HFF-Myc (cell line): ENCODE results near the gene RENBP.

Experiments used
- DNase-seq: peaks from one replicate; pipeline ENCODE4 v3.0.0-alpha.2; 2011; ENCODE audit warnings: low read depth; ENCODE audit errors: extremely low read depth
- H3K4me3 ChIP-seq: replicated peaks from 2 replicates; pipeline ENCODE4 v1.5.1; 2011; ENCODE audit warnings: low read depth, mild to moderate bottlenecking, control low read depth, low read length
- TF ChIP-seq, protein P1 (sequence below): IDR thresholded peaks from 2 replicates; pipeline ENCODE4 v1.5.1; 2012; ENCODE audit warnings: mild to moderate bottlenecking, low read depth, low read length, control low read depth; ENCODE audit errors: missing control alignments

The RENBP gene

GRCh38 chrX:153910446-153910845, 34.0 kb downstream of the RENBP start:
- TF ChIP-seq, protein P1, sequence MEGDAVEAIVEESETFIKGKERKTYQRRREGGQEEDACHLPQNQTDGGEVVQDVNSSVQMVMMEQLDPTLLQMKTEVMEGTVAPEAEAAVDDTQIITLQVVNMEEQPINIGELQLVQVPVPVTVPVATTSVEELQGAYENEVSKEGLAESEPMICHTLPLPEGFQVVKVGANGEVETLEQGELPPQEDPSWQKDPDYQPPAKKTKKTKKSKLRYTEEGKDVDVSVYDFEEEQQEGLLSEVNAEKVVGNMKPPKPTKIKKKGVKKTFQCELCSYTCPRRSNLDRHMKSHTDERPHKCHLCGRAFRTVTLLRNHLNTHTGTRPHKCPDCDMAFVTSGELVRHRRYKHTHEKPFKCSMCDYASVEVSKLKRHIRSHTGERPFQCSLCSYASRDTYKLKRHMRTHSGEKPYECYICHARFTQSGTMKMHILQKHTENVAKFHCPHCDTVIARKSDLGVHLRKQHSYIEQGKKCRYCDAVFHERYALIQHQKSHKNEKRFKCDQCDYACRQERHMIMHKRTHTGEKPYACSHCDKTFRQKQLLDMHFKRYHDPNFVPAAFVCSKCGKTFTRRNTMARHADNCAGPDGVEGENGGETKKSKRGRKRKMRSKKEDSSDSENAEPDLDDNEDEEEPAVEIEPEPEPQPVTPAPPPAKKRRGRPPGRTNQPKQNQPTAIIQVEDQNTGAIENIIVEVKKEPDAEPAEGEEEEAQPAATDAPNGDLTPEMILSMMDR, result no peak
- no peak for DNase-seq
- H3K4me3 ChIP-seq, result no peak overlapping the region

DNA sequence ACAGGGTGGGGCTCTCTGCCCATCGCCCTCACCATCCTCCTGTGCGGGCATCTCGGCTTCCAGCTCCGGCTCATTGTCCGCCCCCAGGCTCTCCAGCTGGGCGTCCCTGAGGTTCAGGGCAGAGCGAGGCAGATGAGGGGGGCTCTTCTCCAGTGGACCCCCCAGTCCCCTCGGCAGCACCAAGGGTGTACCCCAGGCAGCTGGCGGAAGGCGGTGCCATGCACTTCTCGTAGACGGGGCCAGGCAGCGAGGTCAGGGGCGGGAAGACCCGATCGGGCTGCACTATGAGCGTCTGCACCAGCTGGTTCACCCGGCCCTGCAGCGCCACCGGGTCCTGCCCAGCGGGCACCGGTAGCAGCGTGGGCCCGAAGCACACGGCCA, 34.5 kb downstream of the RENBP start:
- TF ChIP-seq, protein P1, result no peak
- DNase-seq, result no peak
- no peak overlapping the region for H3K4me3 ChIP-seq

- no peak overlapping the region for H3K4me3 ChIP-seq
- TF ChIP-seq, protein P1, result no peak
- DNase-seq, result no peak
These were observed 35.1 kb downstream of the RENBP start for GRCh38 chrX:153909024-153909979.

GRCh38 chrX:153908219-153908860, 36.1 kb downstream of the RENBP start:
- no peak for DNase-seq
- TF ChIP-seq, protein P1, result no peak
- H3K4me3 ChIP-seq, result no peak overlapping the region

- DNase-seq, result no peak
- H3K4me3 ChIP-seq, result no peak overlapping the region
- TF ChIP-seq, protein P1, result no peak
These were observed 37.0 kb downstream of the RENBP start for GRCh38 chrX:153907456-153907855.

GRCh38 chrX:153906126-153906917, 38.1 kb downstream of the RENBP start:
- H3K4me3 ChIP-seq, result no peak overlapping the region
- no peak for DNase-seq
- TF ChIP-seq, protein P1, result no peak
